ENCODE results near the gene TGFBR1. TPM values are rescaled to one million over a fixed set of nuclear protein-coding genes. Genes with fewer than 3 reads are reported as not detected.
A peak's percentile ranks its signal among the peaks of the same experiment; 100 is the strongest.
"Not testable (repeated sequence)": the region's sequence is repeated elsewhere in the genome, so short reads cannot be mapped to it uniquely, and the experiment has no call there.

Gene TGFBR1
- total RNA-seq, 3 donors from 2014 or later = 23.7 to 71.6 (median 24.7) TPM

DNA sequence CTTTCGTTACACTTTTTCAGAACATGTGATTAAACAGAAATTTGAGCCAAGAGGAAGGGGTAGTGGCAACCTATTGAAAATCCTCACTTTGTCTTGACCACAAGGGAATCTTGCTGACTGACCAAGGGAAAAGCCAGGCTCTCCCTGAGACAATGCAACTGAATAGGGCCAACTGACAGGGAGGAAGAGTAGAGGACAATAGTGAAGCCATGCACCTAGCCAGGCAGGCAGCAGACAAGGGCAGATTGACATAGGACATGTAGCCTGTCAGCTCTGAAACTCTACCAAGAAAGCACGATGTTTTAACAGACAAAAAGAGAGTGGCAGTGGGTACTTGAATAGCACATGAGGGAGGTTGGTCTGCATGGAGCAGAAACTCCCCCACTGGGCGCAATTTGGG is 8.5 kb upstream of the TGFBR1 start:
- no peaks in the 10 kb centered on the region for H3K9me3 ChIP-seq
- no peaks in the 10 kb centered on the region for H3K36me3 ChIP-seq (ENCODE audit: low read depth)
- ATAC-seq (no peak), DNase-seq (no peak)
- no peaks in the 10 kb centered on the region for H3K4me1 ChIP-seq (ENCODE audit: low read depth)
- intact Hi-C loops (cut with DNase I, micrococcal nuclease) = no loop called here
- TF ChIP-seq, protein P1, sequence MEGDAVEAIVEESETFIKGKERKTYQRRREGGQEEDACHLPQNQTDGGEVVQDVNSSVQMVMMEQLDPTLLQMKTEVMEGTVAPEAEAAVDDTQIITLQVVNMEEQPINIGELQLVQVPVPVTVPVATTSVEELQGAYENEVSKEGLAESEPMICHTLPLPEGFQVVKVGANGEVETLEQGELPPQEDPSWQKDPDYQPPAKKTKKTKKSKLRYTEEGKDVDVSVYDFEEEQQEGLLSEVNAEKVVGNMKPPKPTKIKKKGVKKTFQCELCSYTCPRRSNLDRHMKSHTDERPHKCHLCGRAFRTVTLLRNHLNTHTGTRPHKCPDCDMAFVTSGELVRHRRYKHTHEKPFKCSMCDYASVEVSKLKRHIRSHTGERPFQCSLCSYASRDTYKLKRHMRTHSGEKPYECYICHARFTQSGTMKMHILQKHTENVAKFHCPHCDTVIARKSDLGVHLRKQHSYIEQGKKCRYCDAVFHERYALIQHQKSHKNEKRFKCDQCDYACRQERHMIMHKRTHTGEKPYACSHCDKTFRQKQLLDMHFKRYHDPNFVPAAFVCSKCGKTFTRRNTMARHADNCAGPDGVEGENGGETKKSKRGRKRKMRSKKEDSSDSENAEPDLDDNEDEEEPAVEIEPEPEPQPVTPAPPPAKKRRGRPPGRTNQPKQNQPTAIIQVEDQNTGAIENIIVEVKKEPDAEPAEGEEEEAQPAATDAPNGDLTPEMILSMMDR (IDR thresholded peaks at IDR 0.05) = no peak
- no peak overlapping the region for H3K4me3 ChIP-seq

DNA sequence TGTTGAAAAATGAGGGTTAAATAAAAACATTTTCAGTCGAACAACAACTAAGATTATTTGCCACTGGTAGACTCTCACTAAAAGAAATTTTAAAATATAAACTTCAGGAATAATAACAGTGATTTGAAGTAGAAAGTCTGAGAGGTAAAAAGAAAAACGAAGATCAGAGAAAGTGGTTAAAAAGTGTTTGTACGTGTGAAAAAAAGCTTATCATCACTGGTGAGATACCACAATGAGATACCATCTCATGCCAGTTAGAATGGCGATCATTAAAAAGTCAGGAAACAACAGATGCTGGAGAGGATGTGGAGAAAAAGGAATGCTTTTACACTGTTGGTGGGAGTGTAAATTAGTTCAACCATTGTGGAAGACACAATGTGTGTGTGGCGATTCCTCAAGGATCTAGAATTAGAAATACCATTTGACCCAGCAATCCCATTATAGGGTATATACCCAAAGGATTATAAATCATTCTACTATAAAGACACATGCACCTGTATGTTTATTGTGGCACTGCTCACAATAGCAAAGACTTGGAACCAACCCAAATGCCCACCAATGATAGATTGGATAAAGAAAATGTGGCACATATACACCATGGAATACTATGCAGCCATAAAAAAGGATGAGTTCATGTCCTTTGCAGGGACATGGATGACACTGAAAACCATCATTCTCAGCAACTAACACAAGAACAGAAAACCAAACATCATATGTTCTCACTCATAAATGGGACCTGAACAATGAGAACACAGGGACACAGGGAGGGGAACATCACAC is 4.9 kb upstream of the TGFBR1 start:
- H3K36me3 ChIP-seq (ENCODE audit: low read depth); DNase-seq; H3K4me1 ChIP-seq (ENCODE audit: low read depth); ATAC-seq; H3K9me3 ChIP-seq; intact Hi-C loops (cut with DNase I, micrococcal nuclease); H3K4me3 ChIP-seq: not testable (repeated sequence)

DNA sequence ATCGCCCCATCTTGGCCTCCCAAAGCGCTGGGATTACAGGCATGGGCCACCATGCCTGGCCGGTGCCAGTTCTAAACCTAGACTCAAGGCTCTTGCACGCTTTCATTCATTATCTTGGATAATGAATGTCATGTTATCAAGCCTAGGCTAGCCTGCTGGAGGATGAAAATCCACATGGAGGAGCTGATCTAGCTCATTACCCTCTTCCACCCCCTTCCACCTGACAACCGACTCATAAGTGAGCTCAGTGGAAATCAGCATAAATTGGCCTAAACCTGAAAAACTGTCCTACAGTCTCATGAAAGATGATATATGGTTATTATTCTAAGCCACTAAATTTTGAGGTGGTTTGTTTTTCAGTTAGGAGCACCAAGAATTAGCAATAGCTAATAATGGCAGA is 3.6 kb upstream of the TGFBR1 start:
- no peaks in the 10 kb centered on the region for H3K36me3 ChIP-seq (ENCODE audit: low read depth)
- intact Hi-C loops (cut with DNase I, micrococcal nuclease) = no loop called here
- no peaks in the 10 kb centered on the region for H3K9me3 ChIP-seq
- H3K4me3 ChIP-seq = no peak overlapping the region
- DNase-seq (no peak), ATAC-seq (no peak)
- peaks cover 5% of the 10 kb centered on the region for H3K4me1 ChIP-seq (ENCODE audit: low read depth)
- TF ChIP-seq, protein P1 (IDR thresholded peaks at IDR 0.05) = no peak

DNA sequence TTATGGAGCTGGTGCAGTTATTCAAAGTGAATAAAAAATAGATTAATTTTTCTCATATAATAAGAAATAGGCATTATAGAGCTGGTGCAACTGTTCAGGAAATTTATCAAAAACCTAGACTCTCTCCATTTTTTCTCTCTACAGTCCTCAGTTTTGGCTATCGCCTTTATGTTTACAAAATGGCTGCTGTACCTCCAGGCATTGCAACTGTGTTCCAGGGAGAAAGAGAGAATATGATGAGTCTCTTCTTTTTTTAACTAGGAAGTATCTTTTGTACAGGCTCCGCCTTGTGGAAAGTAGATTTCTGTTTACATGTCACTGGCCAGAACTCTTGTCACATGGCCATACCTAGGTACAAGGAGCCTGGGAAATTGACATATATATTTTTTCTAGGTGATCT is 3.1 kb upstream of the TGFBR1 start:
- DNase-seq (no peak), ATAC-seq (no peak)
- Histone ChIP-seq H3K36me3 (ENCODE audit: low read depth) (no peaks in the 10 kb centered on the region), H3K4me1 (ENCODE audit: low read depth) (peaks cover 7% of the 10 kb centered on the region), H3K9me3 (no peaks in the 10 kb centered on the region), H3K4me3 (no peak overlapping the region)
- intact Hi-C loops (cut with DNase I, micrococcal nuclease) = no loop called here
- TF ChIP-seq, protein P1 (IDR thresholded peaks at IDR 0.05) = no peak

DNA sequence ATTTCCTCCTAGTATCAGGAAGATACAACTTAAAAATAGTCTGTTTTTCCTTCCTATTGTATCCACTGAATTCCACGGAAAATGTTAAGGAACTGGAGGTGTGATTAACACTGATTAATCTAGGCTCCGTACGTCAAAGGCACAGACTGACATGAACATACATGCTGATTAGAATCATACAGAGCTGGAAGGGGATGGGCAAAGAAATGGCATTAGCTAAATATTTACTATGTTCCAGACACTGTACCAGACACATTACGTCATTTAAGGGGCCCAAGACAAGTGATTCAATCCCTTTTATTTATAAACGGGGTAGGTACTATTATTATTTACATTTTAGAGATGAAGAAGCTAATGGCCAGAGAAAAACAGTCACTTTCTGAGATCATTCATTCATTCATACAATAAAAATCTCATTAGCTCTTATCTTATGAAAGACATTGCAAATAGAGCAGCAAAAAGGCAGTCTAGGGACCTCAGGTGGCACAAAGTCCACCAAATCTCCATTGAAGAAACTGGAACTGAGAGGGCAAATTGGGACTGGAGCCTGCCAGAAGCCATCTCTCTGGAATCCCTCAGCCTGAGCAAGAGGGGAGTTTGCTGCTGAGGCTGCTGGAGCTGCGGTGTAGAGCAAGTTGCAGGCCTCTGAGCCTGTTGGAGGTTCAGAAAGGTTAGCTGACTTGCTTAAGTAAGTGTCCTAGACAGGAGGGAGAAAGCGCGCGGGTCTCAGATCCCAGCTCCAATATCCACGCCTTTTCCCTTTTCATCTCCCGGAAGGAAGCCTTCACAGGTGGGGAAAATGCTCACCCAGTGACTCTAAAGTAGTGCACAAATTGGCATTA is 1.6 kb upstream of the TGFBR1 start:
- Histone ChIP-seq H3K4me1 (ENCODE audit: low read depth) (peaks cover 12% of the 10 kb centered on the region), H3K4me3 (no peak overlapping the region), H3K9me3 (no peaks in the 10 kb centered on the region), H3K36me3 (ENCODE audit: low read depth) (no peaks in the 10 kb centered on the region)
- TF ChIP-seq, protein P1 (IDR thresholded peaks at IDR 0.05) = no peak
- no peak for ATAC-seq
- peak in 1 of 3 donors; percentile 9 for DNase-seq
- intact Hi-C loops (cut with DNase I, micrococcal nuclease) = no loop called here

DNA sequence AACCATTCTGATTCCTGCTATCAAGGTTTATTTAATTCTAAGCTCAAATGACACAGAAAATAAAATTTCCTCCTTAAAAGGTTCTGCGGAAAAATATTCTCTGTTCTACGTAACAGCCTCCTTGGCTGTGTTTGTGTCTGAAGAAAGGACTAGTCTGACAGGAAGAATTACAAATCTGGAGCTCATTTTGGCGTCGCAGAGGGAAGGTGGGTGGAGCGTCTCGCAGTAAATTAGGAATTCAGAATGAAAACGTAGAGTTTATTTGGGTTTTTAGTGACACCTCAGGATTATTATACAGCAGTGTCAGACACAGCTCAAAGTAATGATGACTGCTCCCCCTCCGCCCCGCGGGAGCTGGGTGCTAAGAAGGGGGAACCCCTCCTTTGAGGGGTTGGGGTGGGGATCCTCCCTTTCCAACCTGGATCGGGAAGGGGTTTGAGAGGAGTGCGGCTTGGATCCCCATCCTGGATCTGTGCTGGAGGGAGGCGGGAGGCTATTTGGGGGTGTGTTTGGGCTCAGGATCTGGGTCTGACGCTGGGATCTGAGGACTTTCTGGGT is 933 bp upstream of the TGFBR1 start:
- TF ChIP-seq, protein P1 (IDR thresholded peaks at IDR 0.05) = no peak
- Histone ChIP-seq H3K4me3 (no peak overlapping the region), H3K9me3 (no peaks in the 10 kb centered on the region), H3K4me1 (ENCODE audit: low read depth) (peaks cover 12% of the 10 kb centered on the region), H3K36me3 (ENCODE audit: low read depth) (no peaks in the 10 kb centered on the region)
- DNase-seq (peak in 1 of 3 donors; percentile 53), ATAC-seq (no peak)
- intact Hi-C loops (cut with DNase I, micrococcal nuclease) = no loop called here
